CD1c-positive myeloid dendritic cell (primary cell): ENCODE data around the gene PLXDC2.

Experiments
- DNase-seq: peaks from one replicate; pipeline ENCODE4 v3.0.0-alpha.2; 2016; ENCODE audit errors: extremely low spot score

PLXDC2 gene

DNA sequence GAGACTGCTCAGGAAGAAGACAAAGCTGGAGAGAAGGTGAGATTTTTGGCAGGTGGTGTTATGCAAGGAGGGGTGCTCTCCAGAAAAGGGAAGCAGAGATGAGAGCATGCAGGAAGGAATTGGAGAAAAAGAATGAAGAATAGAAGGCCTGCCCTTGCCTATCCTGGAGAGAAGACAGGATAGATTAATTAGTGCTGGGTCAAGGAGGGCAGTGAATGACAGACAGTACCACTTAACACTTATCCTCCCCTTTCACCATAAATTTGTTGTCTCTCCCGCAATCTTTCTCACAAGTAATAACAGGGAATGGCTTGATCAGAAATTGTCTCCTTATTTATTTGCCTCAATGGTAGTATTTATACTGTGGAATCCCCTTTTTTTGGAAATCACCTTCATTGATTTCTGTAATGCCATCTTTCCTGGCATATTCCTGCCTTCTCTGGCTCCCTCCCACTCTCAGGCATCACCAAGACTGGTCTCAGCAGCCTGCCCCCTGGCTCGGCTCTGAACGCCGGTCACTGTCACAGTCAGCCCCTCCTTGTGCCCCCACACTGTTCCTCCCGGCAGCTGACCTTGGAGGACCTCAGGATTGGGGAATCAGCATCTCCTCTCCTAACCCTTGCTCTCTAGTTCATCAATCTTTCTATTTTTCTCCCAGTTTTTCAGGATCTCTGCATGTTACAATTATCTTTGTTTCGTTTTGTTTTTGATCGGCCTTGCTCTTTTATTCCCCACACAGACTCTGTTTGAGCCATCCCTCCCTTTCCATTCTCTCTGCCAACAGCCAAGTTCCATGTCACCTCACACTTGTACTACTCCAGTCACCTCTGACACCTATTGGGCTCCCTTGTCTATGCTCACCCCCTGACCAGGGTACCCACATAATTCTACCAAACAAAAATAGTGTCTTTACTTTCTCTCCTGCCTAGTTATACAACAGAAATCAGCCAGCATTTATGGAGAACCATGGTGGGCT is 294.2 kb downstream of the PLXDC2 start:
- no peak for DNase-seq

DNA sequence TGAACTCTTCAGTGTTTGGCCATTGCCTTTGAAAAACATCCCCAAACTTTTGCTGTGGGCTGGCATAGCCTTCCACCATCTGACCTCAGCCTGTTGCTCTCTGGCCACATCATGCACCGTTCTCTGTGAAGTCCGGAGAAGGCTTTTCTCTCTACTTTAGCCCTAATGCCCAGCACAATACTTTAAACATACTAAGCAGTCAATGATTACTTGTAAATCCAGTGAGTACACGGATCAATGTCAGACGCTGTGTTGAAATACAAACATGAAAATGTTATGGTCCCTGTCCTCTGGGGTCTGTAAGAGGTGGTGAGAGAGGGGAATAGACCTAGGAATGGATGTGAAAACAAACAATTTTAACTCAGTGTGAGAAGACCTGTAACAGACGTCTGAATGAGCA is 297.9 kb downstream of the PLXDC2 start:
- no peak for DNase-seq

DNA sequence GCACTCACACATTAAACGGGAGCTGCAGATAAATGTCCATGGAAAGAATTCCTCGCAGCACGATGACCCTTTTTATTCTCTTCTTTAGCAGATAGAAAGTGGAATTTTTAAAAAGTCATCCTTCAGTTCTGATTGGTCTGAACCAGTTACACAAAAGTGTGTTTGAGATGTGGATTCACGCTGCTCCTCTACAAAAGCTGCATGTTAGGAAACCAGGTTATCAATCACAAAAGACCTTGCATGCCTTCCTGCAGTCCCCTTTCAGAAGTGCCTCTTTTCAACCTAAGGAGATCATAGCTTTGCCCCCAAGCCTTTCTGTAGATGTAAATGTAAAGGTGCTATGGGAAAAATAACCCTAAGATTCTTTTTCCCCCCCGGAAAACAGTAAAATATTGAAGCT is 299.7 kb downstream of the PLXDC2 start:
- no peak for DNase-seq

DNA sequence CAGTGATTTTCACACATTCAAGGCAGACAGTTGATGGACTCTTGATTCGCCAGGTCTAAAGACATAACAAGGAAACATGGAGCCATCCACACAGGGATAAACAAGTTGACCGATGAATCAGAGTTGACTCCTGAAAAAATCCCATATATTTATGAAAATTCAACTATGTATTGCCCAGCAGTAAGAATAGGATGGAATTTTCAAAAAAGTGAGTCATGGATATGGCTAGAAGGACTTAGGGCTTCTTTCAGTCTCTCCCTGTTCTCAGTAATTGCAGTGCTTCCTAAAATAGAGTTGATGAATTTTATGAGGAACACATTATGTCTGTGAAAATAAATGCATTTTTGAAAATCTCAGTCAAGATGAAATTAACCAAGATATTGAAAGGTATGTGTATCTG is 301.2 kb downstream of the PLXDC2 start:
- DNase-seq = no peak

DNA sequence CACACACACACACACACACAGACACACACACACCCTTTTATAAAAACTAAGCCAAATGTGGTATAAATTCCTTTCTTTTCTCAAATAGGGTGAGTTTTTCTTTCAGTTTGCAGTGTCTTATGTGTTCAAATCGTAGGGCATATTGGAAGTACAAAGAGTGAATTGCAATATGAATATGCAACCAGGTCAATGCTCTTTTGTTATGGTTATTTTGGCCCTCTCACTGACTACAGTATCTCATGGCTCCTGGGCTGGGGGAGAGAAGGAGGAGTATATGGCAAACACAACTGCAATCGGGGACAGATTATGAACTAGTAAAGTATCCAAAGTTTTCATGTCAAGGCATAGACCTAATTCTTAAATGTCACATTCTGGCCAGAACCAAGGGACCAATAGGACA is 301.9 kb downstream of the PLXDC2 start:
- DNase-seq = no peak

DNA sequence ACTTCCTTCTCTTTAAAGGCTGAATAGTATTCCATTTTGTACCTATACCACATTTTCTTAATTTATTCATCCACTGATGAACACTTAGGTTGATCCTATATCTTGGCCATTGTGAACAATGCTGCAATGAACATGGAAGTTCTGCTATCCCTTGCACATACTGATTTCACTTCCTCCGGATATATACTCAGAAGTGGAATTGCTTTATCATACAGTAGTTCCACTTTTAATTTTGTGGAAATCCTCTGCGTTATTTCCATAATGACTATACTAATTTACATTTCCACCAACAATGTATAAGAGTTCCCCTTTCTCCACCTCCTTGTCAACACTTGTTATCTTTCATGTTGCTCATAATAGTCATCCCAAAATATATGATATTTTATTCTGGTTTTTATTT is 312.6 kb downstream of the PLXDC2 start:
- peak; percentile 91 for DNase-seq

DNA sequence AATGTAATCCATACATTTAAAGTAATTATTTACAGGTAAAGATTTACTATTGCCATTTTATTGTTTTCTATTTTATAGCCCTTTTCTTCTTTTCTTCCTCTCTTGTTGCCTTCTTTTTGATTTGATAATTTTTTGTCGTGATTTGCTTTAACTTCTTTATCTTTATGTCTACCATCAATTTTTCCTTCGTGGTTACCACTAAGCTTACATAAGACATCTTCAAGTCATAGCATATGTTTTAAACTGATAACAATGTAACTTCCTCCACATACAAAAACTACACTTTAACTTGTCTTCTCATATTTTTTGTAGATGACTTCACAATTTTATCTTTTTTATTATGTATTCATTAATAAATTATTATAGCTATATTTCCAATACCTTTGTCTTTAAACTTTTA is 316.6 kb downstream of the PLXDC2 start:
- no peak for DNase-seq

DNA sequence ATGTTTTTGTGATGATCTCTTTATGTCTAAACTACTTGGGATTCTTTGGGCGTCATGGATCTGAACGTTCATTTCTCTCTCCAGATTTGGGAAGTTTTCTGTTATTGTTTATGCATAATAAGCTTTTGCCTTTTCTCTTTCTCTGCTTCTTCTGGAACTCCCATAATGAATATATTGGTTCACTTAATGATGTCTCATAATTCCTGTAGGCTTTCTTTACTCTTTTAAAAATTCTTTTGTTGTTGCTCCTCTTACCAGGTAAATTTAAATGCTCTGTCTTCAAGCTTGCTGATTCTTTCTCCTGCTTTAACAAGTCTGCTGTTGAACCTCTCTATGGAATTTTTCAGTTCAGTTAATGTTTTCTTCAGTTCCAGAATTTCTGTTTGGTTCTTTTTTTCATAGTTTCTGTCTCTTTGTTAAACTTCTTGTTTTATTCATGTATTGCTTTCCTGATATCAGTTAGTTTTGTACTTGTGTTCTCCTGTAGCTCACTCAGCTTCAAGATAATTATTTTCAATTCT is 317.5 kb downstream of the PLXDC2 start:
- no peak for DNase-seq

DNA sequence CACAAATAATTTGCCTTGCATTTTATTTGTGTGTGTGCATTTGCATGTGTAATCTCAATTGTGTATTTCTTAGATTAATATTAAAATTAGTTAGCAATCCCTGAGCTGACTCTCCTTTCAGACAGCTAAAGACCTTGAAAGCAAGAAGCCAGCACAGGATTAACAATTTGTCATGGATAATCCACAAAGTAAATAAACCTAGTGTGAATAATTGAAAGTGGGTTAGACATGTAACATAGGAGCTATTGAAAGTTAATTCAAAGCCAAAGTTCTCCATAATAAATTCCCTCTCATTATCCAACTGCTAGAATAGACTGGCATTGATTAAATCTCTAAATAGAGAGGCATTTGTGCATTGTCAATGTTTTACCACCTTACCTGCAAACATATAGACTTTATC is 326.1 kb downstream of the PLXDC2 start:
- no peak for DNase-seq

DNA sequence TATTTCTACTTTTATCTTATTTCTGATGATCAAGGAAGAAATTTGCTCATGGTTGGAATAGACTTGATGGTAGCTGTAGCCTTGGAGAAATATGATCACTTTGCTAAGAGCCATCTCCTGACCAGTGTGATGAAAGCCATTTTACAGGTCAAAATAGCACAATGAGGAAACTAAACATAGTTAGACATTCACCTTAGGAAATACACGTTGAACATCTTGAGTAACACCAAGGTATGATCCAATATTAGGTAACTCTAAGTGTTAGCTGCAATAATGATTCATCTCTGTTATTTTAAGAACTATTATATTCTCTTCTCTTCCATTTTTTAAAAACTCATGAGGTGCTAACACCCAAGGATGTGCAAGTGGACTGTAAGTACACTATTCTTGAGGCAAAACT is 328.0 kb downstream of the PLXDC2 start:
- DNase-seq = no peak

DNA sequence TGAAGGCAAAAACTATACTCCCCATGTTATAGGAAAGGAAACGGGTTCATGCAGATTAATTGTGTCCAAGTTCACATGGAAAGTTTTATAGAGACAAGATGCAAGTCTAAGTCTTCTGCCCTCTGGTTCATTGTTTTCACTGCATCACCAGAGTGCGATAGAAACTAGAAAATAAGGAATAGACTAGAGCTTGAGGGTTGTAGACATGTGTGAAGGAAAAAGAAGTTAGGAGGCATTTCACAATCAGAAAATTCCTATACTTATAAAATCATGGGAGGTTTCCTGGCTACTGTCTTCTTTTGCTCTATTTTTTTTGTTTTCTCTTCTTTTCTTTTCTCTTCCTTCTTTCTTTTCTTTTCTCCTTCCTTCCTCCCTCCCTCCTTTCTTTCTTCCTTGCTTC is 329.8 kb downstream of the PLXDC2 start:
- DNase-seq = no peak

DNA sequence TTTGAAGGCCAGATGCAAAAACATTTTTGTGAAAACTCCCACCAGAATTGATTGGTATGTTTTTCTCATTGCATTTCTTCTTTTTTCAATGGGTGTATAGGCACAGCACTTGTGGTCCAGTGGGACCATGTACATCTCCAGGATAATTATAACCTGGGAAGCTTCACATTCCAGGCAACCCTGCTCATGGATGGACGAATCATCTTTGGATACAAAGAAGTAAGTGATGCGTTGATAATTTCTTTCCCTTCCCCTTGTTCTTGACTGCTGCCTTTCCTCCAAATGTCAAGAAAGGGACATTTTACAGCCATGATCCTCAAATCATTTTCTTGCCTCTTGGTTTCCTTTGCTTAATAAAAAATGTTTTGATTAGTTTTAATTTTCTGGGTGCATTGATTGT is 331.5 kb downstream of the PLXDC2 start:
- DNase-seq = no peak

DNA sequence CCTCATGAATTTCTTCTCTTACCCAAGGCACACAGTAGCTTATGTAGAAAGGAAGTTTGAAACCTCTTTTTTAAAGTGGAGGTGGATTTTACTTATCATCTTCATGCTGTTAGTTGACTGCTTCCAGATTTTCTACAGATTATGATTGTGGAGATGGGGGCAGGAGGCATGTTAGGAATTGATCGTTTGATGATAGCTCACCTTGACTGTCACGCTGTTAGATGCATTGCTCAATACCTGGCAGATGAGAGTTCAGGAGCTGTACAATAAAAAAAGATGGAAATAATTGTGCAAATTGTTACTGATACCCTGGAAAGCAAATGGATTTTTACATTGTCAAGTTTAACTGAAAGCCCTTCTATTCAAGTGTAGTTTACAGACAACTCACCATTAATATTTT is 340.3 kb downstream of the PLXDC2 start:
- no peak for DNase-seq

DNA sequence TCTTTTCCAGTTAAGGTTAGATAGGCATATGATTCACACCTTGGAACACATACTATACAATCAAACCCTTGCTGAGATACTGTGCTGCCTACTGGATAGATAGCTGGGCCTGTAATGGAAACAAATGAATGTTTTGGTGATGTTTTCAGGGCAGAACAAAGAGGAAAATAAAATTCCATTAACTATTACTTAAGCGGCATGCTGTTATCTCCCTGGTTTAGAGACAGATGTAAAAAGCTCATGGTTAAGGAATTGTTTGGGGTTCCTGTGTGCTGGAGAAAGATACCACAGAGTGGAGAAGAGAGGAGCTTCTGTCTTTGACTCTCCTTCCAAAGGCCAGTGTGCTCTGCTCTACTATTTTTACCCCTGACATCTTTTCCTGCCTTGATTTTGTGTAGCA is 341.1 kb downstream of the PLXDC2 start:
- no peak for DNase-seq

DNA sequence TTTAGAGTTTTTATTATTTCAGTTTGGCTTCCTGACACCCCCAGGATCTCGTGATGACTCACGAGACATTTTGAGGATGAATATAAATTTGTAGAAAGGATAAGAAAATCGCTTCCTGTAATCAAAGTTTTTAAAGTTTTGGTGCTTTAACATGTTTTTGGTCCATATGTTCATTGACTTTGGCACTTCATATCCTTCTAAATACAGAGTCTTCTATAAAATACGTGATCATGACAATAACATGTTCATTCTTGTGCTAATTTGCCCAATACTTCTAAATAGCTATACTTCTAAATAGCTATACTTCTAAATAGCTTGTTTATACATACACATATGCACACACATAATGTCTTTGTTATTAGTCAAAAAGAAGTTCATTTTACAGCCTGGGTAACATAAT is 341.9 kb downstream of the PLXDC2 start:
- DNase-seq = no peak

DNA sequence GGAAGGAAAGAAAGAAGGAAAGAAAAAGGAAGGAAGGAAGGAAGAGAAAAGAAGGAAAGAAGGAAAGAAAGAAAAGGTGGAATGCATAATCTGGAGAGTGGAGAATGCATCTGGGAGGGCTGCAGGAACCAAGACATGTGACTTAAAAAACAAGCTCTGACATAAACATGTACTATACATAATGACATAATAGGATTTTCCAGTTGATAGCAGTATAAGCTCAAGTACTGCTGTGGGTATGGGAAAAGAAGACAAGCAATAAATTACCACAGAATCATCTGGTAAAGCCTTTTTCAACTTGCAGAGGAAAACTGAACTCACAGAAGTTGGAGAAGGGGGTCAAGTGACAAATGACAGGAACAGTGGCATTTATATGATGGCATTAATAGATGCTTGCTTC is 345.9 kb downstream of the PLXDC2 start:
- no peak for DNase-seq

DNA sequence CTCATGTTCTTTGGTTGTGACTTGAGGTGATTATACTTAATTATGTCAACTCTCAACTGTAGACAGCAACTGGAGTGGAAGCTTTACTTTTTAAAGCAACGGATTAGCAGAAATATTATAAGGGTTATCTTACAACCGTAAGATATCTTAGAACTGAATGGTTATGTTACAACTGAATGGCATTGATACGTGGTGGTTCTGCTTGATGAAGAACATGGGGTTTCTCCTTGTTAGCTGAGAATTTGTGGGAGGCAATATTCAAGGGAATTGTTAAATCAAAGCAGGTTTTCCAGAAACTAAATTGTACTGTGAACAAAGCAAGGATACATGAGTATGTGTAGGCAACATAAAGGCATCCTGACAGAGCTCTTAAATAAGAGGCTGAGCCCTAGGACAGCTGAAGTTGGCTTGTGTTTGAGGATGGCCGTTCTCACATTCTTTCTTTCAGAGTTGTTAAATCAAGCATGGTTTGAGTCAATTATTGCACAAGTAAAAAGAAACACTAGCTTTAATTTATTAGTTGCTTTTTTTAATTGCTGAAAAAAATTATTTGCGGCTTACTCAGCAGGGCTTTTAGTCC is 350.0 kb downstream of the PLXDC2 start:
- DNase-seq = no peak

DNA sequence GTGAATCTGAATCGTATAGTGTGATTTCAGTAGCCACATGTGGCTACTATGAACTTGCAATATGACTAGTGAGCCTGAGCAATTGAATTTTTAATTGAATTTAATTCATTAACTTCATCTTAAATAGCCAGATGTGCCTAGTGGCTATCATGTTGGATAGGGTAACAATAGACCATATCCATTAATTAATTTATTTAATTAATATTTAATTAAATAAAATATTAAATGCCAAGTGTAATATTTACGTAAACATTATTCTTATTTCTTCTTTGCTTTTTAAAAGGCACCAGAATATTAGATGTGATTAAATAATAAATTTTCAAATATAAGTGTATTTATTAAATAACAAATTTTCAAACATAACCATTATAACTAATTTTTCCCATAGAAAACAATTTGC is 354.4 kb downstream of the PLXDC2 start:
- DNase-seq = no peak

DNA sequence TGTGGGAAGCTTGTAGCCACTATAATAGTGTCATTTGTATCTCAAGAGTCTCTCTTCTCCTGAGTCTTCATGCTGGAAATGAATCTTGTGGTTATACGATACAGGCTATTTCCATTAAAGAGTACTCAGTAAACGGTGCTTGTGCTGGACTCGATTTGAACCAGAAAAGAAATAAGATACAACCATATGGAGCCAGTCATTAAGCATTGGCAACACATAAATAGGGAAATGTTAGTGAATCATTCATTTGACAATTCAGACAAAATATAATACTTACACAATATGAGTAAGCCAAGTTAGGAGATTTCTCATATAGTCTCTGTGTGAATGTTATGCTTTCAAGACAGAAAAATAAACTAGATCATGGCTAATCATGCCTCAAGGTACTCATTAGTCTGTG is 356.8 kb downstream of the PLXDC2 start:
- DNase-seq = no peak

DNA sequence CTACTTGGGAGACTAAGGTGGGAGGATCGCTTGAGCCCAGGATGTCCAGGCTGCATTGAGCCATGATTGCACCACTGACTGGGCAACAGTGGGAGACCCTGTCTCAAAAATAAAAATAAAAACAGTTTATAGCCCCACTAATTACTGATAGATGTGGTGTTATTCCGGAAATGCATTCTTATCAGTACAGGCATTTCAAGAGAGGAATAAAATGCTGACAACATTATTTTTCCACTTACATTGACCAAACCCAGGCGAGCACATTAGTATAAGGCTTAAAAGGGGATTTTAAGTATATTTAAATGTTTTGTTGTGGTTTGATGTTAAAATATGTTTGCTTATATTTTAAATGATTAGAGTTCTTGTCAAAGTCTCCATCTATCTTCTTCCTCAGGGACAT is 359.5 kb downstream of the PLXDC2 start:
- DNase-seq = no peak

DNA sequence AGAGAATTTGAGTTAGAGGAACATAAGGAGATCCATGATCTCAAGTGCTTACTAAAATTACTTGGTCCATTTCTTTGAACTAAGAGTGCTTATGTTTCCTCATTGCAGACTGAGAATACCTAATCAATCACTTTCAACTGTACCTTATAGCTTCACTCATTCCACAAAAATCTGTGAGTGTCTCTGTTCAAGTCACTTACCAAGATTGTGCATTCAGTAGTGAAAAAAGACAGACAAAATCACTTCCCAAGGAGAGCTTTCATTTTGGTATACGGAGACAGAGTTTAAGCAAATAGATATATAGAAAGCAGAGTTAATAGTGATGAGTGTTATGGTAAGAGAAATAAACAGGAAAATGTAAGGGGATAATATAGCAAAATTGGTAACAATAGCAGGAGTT is 364.5 kb downstream of the PLXDC2 start:
- no peak for DNase-seq

DNA sequence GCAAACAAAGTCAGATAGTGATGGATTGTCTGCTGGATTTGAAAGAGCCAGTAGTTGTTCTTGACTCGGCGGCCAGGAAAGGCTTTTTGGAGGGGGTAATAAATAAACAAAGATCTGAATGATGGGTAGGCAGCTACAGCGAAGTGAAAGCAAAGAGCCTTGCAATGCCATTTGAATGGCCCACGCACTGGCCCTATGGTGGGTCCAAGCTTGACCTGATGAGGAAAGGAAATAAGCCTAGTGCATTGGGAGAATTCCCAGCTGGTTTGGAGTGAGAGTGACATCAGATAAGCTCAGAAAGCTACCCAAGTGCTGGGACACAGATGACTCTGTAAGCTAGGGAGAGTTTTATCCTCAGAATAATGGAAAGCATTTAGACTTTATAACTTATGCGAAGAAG is 365.2 kb downstream of the PLXDC2 start:
- no peak for DNase-seq

DNA sequence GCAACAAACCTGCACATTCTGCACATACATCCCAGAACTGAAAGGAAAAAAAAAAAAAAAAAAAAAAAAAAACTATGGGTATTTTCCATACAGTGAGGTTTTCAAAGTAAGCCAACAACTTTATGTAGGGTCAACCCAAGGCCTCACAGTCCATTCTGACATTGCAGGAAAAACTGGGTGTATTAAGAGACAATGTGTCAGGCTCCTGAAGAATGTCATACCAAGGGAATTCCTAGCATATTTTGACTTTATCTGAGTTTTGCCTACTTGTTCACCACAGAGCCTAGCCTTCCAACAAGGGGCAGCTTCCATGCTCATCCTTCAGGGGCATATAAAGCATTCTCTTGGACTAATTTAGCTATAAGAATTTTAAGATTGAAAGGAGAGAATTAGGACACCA is 368.9 kb downstream of the PLXDC2 start:
- DNase-seq = no peak
